ENCODE data around the gene NBL1. TPM values are rescaled to one million over a fixed set of nuclear protein-coding genes. Genes with fewer than 3 reads are reported as not detected.

Gene NBL1
- total and polyA plus RNA-seq, 9 of the 15 experiments (the other 6 are each of a cell fraction or from before 2014, with no cell fraction given) = 0.10 to 3.7 (median 1.8) TPM; not detected in 1

- TF ChIP-seq ZBTB17 (CRISPR knock-in tag; IDR thresholded peaks at IDR 0.05) = no peak
- peak; percentile 13 for TF ChIP-seq PHF20 (IDR thresholded peaks at IDR 0.05; ENCODE audit: partially characterized antibody)
- TF ChIP-seq ZNF740 (CRISPR knock-in tag; IDR thresholded peaks at IDR 0.05) = no peak
- TF ChIP-seq ZNF740 (tag; IDR thresholded peaks at IDR 0.05) = no peak
- no peak for TF ChIP-seq NRF1 (conservative IDR thresholded peaks at IDR 0.05 in 1 of 2, IDR thresholded peaks at IDR 0.05 in 1 of 2)
- TF ChIP-seq ZNF592 (IDR thresholded peaks at IDR 0.05) = no peak
- TF ChIP-seq MCM5 (IDR thresholded peaks at IDR 0.05; ENCODE audit: low read depth) = no peak
- 0 out of 4 replicates have a peak, but pooled peaks of 1 of the 2 experiments have one; percentile 3 for TF ChIP-seq UBTF (IDR thresholded peaks at IDR 0.05; ENCODE audit: borderline replicate concordance in 1 of 2, low read depth in 2 of 2, low read length in 2 of 2)
- no peak for TF ChIP-seq ZNF830 (CRISPR knock-in tag; IDR thresholded peaks at IDR 0.05)
- TF ChIP-seq HCFC1 (IDR thresholded peaks at IDR 0.05; ENCODE audit: low read depth, low read length) = no peak
- no peak for TF ChIP-seq KLF13 (tag; IDR thresholded peaks at IDR 0.05; ENCODE audit: borderline replicate concordance, low read depth)
- TF ChIP-seq GABPB1 (CRISPR knock-in tag; IDR thresholded peaks at IDR 0.05) = no peak
- TF ChIP-seq CBX5 (IDR thresholded peaks at IDR 0.05; ENCODE audit: borderline replicate concordance, low read depth) = no peak
- TF ChIP-seq MCM3 (IDR thresholded peaks at IDR 0.05) = no peak
- TF ChIP-seq ZNF512 (tag; IDR thresholded peaks at IDR 0.05) = no peak
- no peak for TF ChIP-seq NFRKB (IDR thresholded peaks at IDR 0.05; ENCODE audit: low read depth)
- no peak for TF ChIP-seq ZBTB12 (CRISPR knock-in tag; IDR thresholded peaks at IDR 0.05)
- TF ChIP-seq NCOA2 (IDR thresholded peaks at IDR 0.05; ENCODE audit: partially characterized antibody in 2 of 2) = no peak
These were observed 735 bp downstream of the NBL1 start (continued) for GRCh38 chr1:19644681-19645410.
